Measurements from ENCODE around the gene IL1RAP.
"Not testable (repeated sequence)": the region's sequence is repeated elsewhere in the genome, so short reads cannot be mapped to it uniquely, and the experiment has no call there.

The IL1RAP gene

GRCh38 chr3:190617185-190617584, 103.3 kb downstream of the IL1RAP start:
- peak; percentile 38 to 85 for DNase-seq

GRCh38 chr3:190618330-190619030, 104.6 kb downstream of the IL1RAP start:
- DNase-seq = peak in 1 of 2 donors; percentile 19

GRCh38 chr3:190619353-190619752, 105.5 kb downstream of the IL1RAP start:
- DNase-seq = no peak

- no peak for DNase-seq
These were observed 105.9 kb downstream of the IL1RAP start for GRCh38 chr3:190619761-190620160.

- DNase-seq = no peak
These were observed 107.2 kb downstream of the IL1RAP start for GRCh38 chr3:190620886-190621608.

- no peak for DNase-seq
These were observed 108.0 kb downstream of the IL1RAP start for GRCh38 chr3:190621927-190622326.

- DNase-seq = no peak
These were observed 110.4 kb downstream of the IL1RAP start for GRCh38 chr3:190624282-190624681.

- DNase-seq = no peak
These were observed 113.2 kb downstream of the IL1RAP start for GRCh38 chr3:190626951-190627620.

GRCh38 chr3:190629088-190629487, 115.2 kb downstream of the IL1RAP start:
- DNase-seq = no peak

- DNase-seq = no peak
These were observed 117.4 kb downstream of the IL1RAP start for GRCh38 chr3:190631295-190631694.

- no peak for DNase-seq
These were observed 127.7 kb downstream of the IL1RAP start for GRCh38 chr3:190641564-190641963.

- no peak for DNase-seq
These were observed 128.1 kb downstream of the IL1RAP start for GRCh38 chr3:190642016-190642415.

- DNase-seq = no peak
These were observed 130.2 kb downstream of the IL1RAP start for GRCh38 chr3:190644035-190644434.

GRCh38 chr3:190644766-190645165, 130.9 kb downstream of the IL1RAP start:
- DNase-seq = no peak

- DNase-seq = no peak
These were observed 132.1 kb downstream of the IL1RAP start for GRCh38 chr3:190645932-190646460.

GRCh38 chr3:190646996-190647395, 133.1 kb downstream of the IL1RAP start:
- no peak for DNase-seq

GRCh38 chr3:190655933-190656332, 142.0 kb downstream of the IL1RAP start:
- no peak for DNase-seq

- DNase-seq = no peak
These were observed 144.2 kb downstream of the IL1RAP start for GRCh38 chr3:190658106-190658505.

GRCh38 chr3:190666821-190667220, 152.9 kb downstream of the IL1RAP start:
- DNase-seq = no peak

- DNase-seq = no peak
These were observed 157.8 kb downstream of the IL1RAP start for GRCh38 chr3:190671658-190672057.

GRCh38 chr3:190673148-190673547, 159.3 kb downstream of the IL1RAP start:
- DNase-seq = no peak

GRCh38 chr3:190676481-190676880, 162.6 kb downstream of the IL1RAP start:
- no peak for DNase-seq

GRCh38 chr3:190677001-190677400, 163.1 kb downstream of the IL1RAP start:
- no peak for DNase-seq

- not testable (repeated sequence) for DNase-seq
These were observed 164.0 kb downstream of the IL1RAP start for GRCh38 chr3:190677868-190678267.

All from CD4-positive, alpha-beta T cell treated with Interleukin-4 for 1 hour (primary cell).